ENCODE data around the gene RUVBL2. TPM values are rescaled to one million over a fixed set of nuclear protein-coding genes. Genes with fewer than 3 reads are reported as not detected.

The RUVBL2 gene
- 113 TPM for total RNA-seq

GRCh38 chr19:48993175-48994034, at the start of gene RUVBL2, which contains the start of gene GYS1:
Gene RUVBL2 (plus strand): TSS chr19:48993887. CDS start chr19:48993912, 25 bp downstream.
Gene GYS1 (minus strand): TSS chr19:48993309. CDS start chr19:48993112, 197 bp downstream.

GRCh38 chr19:48954595-48955307, 38.9 kb upstream of the RUVBL2 start, which contains the start of gene BAX:
Gene BAX (plus strand): TSS chr19:48954875. CDS start chr19:48954929, 54 bp downstream.

GRCh38 chr19:48965040-48965805, 28.5 kb upstream of the RUVBL2 start, which contains the start of gene FTL:
Gene FTL (plus strand): TSS chr19:48965309. CDS start chr19:48965508, 199 bp downstream.

DNA sequence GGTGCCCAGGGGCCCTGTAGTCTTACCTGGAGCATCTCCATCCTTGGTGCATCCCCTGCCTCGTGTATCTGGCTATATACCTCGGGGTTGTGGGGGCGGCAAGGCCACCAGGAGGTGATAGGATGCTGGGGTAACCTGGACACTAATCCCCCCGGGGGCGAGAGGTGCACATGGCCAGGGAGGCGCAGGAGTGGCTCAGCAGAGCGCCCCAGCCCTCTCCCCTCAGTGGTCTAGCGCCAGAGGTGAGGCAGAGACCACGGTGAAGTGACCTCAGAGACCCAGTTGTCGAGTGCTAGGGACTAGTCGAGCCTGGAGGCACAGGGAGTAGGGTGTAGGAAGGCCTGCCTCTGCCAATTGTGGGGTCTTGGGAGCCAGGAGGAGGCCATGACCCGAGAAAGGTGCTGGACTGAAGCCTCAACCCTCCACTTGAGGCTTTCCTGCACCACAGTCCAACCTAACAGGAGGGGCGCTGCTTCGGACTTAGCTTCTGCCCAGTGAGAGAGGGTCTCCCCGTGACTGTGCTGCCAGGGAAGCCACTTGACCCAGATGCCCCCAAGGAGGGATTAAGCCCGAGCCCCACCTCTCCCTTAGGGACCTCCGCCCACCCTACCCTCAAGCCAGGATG, 23.5 kb downstream of the RUVBL2 start, which contains the start of gene LHB:
Gene LHB (minus strand): TSS at position 51 of the 625 bp plus-strand sequence. CDS start 10 bp downstream, at position 41.

DNA sequence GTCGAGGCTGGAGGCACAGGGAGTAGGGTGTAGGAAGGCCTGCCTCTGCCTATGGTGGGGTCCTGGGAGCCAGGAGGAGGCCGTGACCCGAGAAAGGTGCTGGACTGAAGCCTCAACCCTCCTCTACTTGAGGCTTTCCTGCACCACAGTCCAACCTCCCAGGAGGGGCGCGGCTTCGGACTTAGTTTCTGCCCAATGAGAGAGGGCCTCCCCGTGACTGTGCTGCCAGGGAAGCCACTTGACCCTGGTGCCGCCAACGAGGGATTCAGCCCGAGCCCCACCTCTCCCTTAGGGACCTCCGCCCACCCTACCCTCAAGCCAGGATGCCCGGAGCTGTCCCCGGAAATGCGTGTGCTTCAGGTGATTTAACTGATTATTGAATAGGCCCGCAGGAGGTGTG, 30.5 kb downstream of the RUVBL2 start, which contains the start of gene CGB3:
Gene CGB3 (minus strand): TSS at position 101 of the 400 bp plus-strand sequence. CDS start 362 bp downstream, outside the sequence.

GRCh38 chr19:49031642-49032301, 38.1 kb downstream of the RUVBL2 start, which contains the start of gene CGB2:
Gene CGB2 (plus strand): TSS chr19:49031890. CDS start chr19:49032096, 206 bp downstream.

GRCh38 chr19:49036815-49037214, 43.1 kb downstream of the RUVBL2 start, which contains the start of gene CGB1:
Gene CGB1 (minus strand): TSS chr19:49036895. CDS start chr19:49036711, 184 bp downstream.

DNA sequence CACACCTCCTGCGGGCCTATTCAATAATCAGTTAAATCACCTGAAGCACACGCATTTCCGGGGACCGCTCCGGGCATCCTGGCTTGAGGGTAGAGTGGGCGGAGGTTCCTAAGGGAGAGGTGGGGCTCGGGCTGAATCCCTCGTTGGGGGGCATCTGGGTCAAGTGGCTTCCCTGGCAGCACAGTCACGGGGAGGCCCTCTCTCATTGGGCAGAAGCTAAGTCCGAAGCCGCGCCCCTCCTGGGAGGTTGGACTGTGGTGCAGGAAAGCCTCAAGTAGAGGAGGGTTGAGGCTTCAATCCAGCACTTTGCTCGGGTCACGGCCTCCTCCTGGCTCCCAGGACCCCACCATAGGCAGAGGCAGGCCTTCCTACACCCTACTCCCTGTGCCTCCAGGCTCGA, 49.9 kb downstream of the RUVBL2 start, which contains the start of gene CGB5:
Gene CGB5 (plus strand): TSS at position 301 of the 400 bp plus-strand sequence. CDS start 362 bp downstream, outside the sequence.

DNA sequence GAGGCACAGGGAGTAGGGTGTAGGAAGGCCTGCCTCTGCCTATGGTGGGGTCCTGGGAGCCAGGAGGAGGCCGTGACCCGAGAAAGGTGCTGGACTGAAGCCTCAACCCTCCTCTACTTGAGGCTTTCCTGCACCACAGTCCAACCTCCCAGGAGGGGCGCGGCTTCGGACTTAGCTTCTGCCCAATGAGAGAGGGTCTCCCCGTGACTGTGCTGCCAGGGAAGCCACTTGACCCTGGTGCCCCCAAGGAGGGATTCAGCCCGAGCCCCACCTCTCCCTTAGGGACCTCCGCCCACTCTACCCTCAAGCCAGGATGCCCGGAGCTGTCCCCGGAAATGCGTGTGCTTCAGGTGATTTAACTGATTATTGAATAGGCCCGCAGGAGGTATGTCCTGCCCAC, 55.3 kb downstream of the RUVBL2 start, which contains the start of gene CGB8:
Gene CGB8 (minus strand): TSS at position 101 of the 400 bp plus-strand sequence. CDS start 372 bp downstream, outside the sequence.

GRCh38 chr19:49057636-49058234, 64.0 kb downstream of the RUVBL2 start, which contains the start of gene CGB7:
Gene CGB7 (minus strand): TSS chr19:49057749. CDS start chr19:49055375, 2,374 bp downstream.

GRCh38 chr19:49064768-49065611, 71.3 kb downstream of the RUVBL2 start, which contains the start of gene NTF4:
Gene NTF4 (minus strand): TSS chr19:49064818. CDS start chr19:49061997, 2,821 bp downstream.

Small RNA genes lying within 50 kb of the gene (small RNA-seq; reads per million reads assigned to genes)
- gene MIR6798 = not detected

Other genes starting within 250 kb of the RUVBL2 start
- not detected for gene IZUMO1, start 247.0 kb upstream of the RUVBL2 start, total RNA-seq
- gene FUT1, start 241.2 kb upstream of the RUVBL2 start, total RNA-seq = 10.8 TPM
- not detected for gene FGF21, start 238.4 kb upstream of the RUVBL2 start, total RNA-seq
- gene BCAT2, start 182.9 kb upstream of the RUVBL2 start, total RNA-seq = 17.1 TPM
- 5.3 TPM for gene HSD17B14, start 157.4 kb upstream of the RUVBL2 start, total RNA-seq
- gene PLEKHA4, start 125.3 kb upstream of the RUVBL2 start, total RNA-seq = 2.3 TPM
- 21.5 TPM for gene PPP1R15A, start 121.5 kb upstream of the RUVBL2 start, total RNA-seq
- 0.46 TPM for gene TULP2, start 95.1 kb upstream of the RUVBL2 start, total RNA-seq
- 69.9 TPM for gene NUCB1, start 93.6 kb upstream of the RUVBL2 start, total RNA-seq
- 2.3 TPM for gene DHDH, start 60.2 kb upstream of the RUVBL2 start, total RNA-seq
- 15.7 TPM for gene BAX, start 39.0 kb upstream of the RUVBL2 start, total RNA-seq
- gene FTL, start 28.6 kb upstream of the RUVBL2 start, total RNA-seq = 812 TPM
- gene GYS1, start 578 bp upstream of the RUVBL2 start, total RNA-seq = 18.9 TPM
- gene LHB, start 23.2 kb downstream of the RUVBL2 start, total RNA-seq = not detected
- gene CGB3, start 30.4 kb downstream of the RUVBL2 start, total RNA-seq = not detected
- gene CGB2, start 38.0 kb downstream of the RUVBL2 start, total RNA-seq = not detected
- not detected for gene CGB1, start 43.0 kb downstream of the RUVBL2 start, total RNA-seq
- not detected for gene CGB5, start 50.0 kb downstream of the RUVBL2 start, total RNA-seq
- not detected for gene CGB8, start 55.2 kb downstream of the RUVBL2 start, total RNA-seq
- not detected for gene CGB7, start 63.9 kb downstream of the RUVBL2 start, total RNA-seq
- not detected for gene NTF4, start 70.9 kb downstream of the RUVBL2 start, total RNA-seq
- not detected for gene KCNA7, start 78.8 kb downstream of the RUVBL2 start, total RNA-seq
- gene SNRNP70, start 91.6 kb downstream of the RUVBL2 start, total RNA-seq = 125 TPM
- 40.1 TPM for gene LIN7B, start 120.5 kb downstream of the RUVBL2 start, total RNA-seq
- gene C19orf73, start 125.3 kb downstream of the RUVBL2 start, total RNA-seq = 3.2 TPM
- 59.1 TPM for gene PPFIA3, start 125.7 kb downstream of the RUVBL2 start, total RNA-seq
- gene HRC, start 161.5 kb downstream of the RUVBL2 start, total RNA-seq = 1.4 TPM
- gene TRPM4, start 163.9 kb downstream of the RUVBL2 start, total RNA-seq = 7.2 TPM